ENCODE results near the gene MYO18B. TPM values are rescaled to one million over a fixed set of nuclear protein-coding genes. Genes with fewer than 3 reads are reported as not detected.

MYO18B gene
- total and polyA plus RNA-seq, 2 of the 8 experiments (the other 6 are each of a cell fraction or from before 2014, with no cell fraction given), result 0.62 to 0.78 TPM

DNA sequence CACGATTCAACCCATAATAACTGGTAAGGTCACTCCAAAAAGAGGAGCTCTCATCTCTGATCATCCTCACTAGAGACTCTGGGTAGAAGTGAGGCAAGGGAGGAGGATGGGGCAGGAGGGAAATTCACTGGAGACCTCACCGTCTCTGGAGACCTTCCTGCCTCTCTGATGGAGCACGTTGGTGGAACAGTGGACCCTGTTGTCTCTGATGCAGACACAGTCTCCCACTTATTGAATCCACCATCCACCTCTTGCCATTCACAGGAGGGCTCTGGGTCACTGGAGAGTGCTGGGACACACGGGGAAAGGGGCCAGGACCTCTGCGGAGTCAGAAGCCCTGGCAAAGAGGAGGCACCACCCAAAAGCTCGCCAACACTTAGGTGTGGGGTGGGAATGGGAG is 289.7 kb downstream of the MYO18B start:
- DNase-seq (ENCODE audit: low read depth in 1 of 2, low spot score in 2 of 2) (no peak), FAIRE-seq (no peak)
- H3K36me3 ChIP-seq (ENCODE audit: control insufficient read depth in 2 of 4, insufficient read depth in 4 of 4, low read length in 3 of 4), result no peaks in the 10 kb centered on the region; a peak in 1 of 8 replicates
- H2BK12ac ChIP-seq (ENCODE audit: low read depth, low read length), result no peak overlapping the region
- WGBS, 2 experiments (ENCODE audit: extremely low coverage in 1 of 2, insufficient coverage in 1 of 2, insufficient read length in 1 of 2, insufficient replicate concordance in 2 of 2, low coverage in 1 of 2, low lambda C conversion rate in 2 of 2, missing lambda C conversion rate in 1 of 2), result 86% methylated on average over 4 of the region's 6 CpGs; no CpG with 5 or more reads in 1 of the 2 experiments
- no peak overlapping the region for H4K91ac ChIP-seq (replicated peaks; ENCODE audit: insufficient read length, low read length)
- H4K8ac ChIP-seq (ENCODE audit: extremely low read depth, insufficient read depth, low read length), result no peak overlapping the region
- no peaks in the 10 kb centered on the region for H3K79me1 ChIP-seq (ENCODE audit: low read depth, low read length)
- H4K5ac ChIP-seq (ENCODE audit: insufficient read length, low read depth, low read length), result no peak overlapping the region
- no peak overlapping the region for H3K4me3 ChIP-seq (ENCODE audit: extremely low read depth in 1 of 4, insufficient read depth in 2 of 4, low read depth in 3 of 4, low read length in 4 of 4)
- POLR2A ChIA-PET (ENCODE audit: partially characterized antibody), result no interaction called here
- H3K4me2 ChIP-seq (ENCODE audit: insufficient read depth in 1 of 2, low read depth in 2 of 2, low read length in 2 of 2), result no peak overlapping the region
- no peak overlapping the region for H2BK20ac ChIP-seq (ENCODE audit: low read length)
- no peak overlapping the region for H2AFZ ChIP-seq (ENCODE audit: low read length)
- H2BK15ac ChIP-seq (ENCODE audit: low read length), result no peak overlapping the region
- H3K4me1 ChIP-seq (replicated peaks in 1 of 4; ENCODE audit: control insufficient read depth in 3 of 4, insufficient read depth in 4 of 4, low read length in 3 of 4), result peaks cover 0 to 2% (median 0%) of the 10 kb centered on the region in 4 experiments; a peak in 1 of 7 replicates
- H3K27me3 ChIP-seq (replicated peaks in 1 of 4; ENCODE audit: control insufficient read depth in 3 of 4, extremely low read depth in 1 of 4, insufficient read depth in 3 of 4, low read length in 3 of 4), result no peaks in the 10 kb centered on the region
- no peak overlapping the region for H3K23ac ChIP-seq (ENCODE audit: insufficient read length)
- peaks cover 11 to 14% of the 10 kb centered on the region in 2 experiments for H3K9me3 ChIP-seq (ENCODE audit: insufficient read depth in 2 of 2, low read depth in 1 of 2, low read length in 1 of 2)
- no peak overlapping the region for H3K14ac ChIP-seq (ENCODE audit: insufficient read length)
- H3K79me2 ChIP-seq (ENCODE audit: control insufficient read depth in 1 of 2, insufficient read depth in 2 of 2, low read length in 2 of 2), result no peaks in the 10 kb centered on the region
- H2BK120ac ChIP-seq (replicated peaks; ENCODE audit: low read depth, low read length), result no peak overlapping the region
- no peak overlapping the region for H3K27ac ChIP-seq (ENCODE audit: low read depth, low read length)
- H3K9ac ChIP-seq (replicated peaks in 1 of 4; ENCODE audit: extremely low read depth in 1 of 4, low read depth in 3 of 4, low read length in 3 of 4), result no peak overlapping the region
- H3K23me2 ChIP-seq (ENCODE audit: low read depth, low read length), result no peaks in the 10 kb centered on the region
- H4K20me1 ChIP-seq (replicated peaks in 1 of 2; ENCODE audit: control insufficient read depth in 1 of 2, insufficient read depth in 2 of 2, low read length in 2 of 2), result no peaks in the 10 kb centered on the region
- H3K18ac ChIP-seq (ENCODE audit: extremely low read depth, low read length), result no peak overlapping the region
- H2AK5ac ChIP-seq (ENCODE audit: low read depth, low read length), result no peak overlapping the region
- CTCF ChIA-PET (ENCODE audit: partially characterized antibody), result interaction anchor here (1.0 kb wide), 2 partner anchors 128 to 129 kb away, joined by 3 read pairs; no protein-coding TSS in a partner anchor
- no peak overlapping the region for H2BK5ac ChIP-seq (ENCODE audit: low read depth, low read length)
- H3K4ac ChIP-seq (replicated peaks; ENCODE audit: insufficient read length, low read depth, low read length), result no peak overlapping the region
- no peak overlapping the region for H3K56ac ChIP-seq (replicated peaks; ENCODE audit: insufficient read length, low read depth, low read length)
- TF ChIP-seq RAD21 (IDR thresholded peaks at IDR 0.05 in 1 of 2, conservative IDR thresholded peaks at IDR 0.05 in 1 of 2; ENCODE audit: low read depth in 2 of 2, low read length in 2 of 2) (no peak), TAF1 (IDR thresholded peaks at IDR 0.05; ENCODE audit: low read depth, low read length) (no peak), YY1 (IDR thresholded peaks at IDR 0.05; ENCODE audit: low read depth, low read length) (no peak)
